Activated CD8-positive, alpha-beta T cell treated with anti-CD3 and anti-CD28 coated beads for 36 hours (primary cell): ENCODE data around the gene CCDC182. TPM values are rescaled to one million over a fixed set of nuclear protein-coding genes. Genes with fewer than 3 reads are reported as not detected.

ENCODE experiments used
- ATAC-seq: fragments of 200-7000 bp; cut with Tn5 transposase; one replicate; pipeline ENCODE4 v1.10.0; 2021; ENCODE audit warnings: mild to moderate bottlenecking, moderate library complexity
- CTCF ChIA-PET: fragments of 350-600 bp; sonication (Branson Sonifier 250); formaldehyde crosslinking; loops from one replicate; lab custom pipeline; 2021; ENCODE audit warnings: antibody characterized with exemption; lab: Charles Lee
- POLR2A ChIA-PET: fragments of 350-600 bp; sonication (Branson Sonifier 250); formaldehyde crosslinking; loops from one replicate; lab custom pipeline; 2021; ENCODE audit warnings: antibody characterized with exemption; lab: Charles Lee
- DNase-seq: peaks from one replicate; pipeline ENCODE4 v3.0.0-alpha.2; 2020
- H3K27ac Mint-ChIP-seq: one replicate; pipeline ENCODE4 v1.8.0; 2021; ENCODE audit warnings: mild to moderate bottlenecking, mixed read lengths
- H3K27me3 Mint-ChIP-seq: one replicate; pipeline ENCODE4 v1.8.0; 2021; ENCODE audit warnings: mixed read lengths
- H3K36me3 Mint-ChIP-seq: one replicate; pipeline ENCODE4 v1.8.0; 2021; ENCODE audit warnings: low read depth, mixed read lengths
- H3K4me1 Mint-ChIP-seq: one replicate; pipeline ENCODE4 v1.8.0; 2021; ENCODE audit warnings: low read depth, mixed read lengths
- H3K4me3 Mint-ChIP-seq: one replicate; pipeline ENCODE4 v1.8.0; 2021; ENCODE audit warnings: mild to moderate bottlenecking, moderate library complexity, mixed read lengths
- H3K9me3 Mint-ChIP-seq: one replicate; pipeline ENCODE4 v1.8.0; 2021; ENCODE audit warnings: mixed read lengths
- CTCF ChIP-seq: fragments of 200-600 bp; IDR thresholded peaks from one replicate; pipeline ENCODE4 v1.8.0; 2022; ENCODE audit warnings: antibody characterized with exemption, mild to moderate bottlenecking
- intact Hi-C: fragments of 100-400 bp; cut with micrococcal nuclease; formaldehyde crosslinking; loops from one replicate; pipeline ENCODE4 v1.10.0; 2022
- total RNA-seq, 2 experiments: library from RNA; stranded (reverse); gene quantifications; one replicate each; pipeline ENCODE4 v1.2.3, GENCODE V29; 2021

CCDC182 gene
- total RNA-seq = not detected

- H3K4me3 Mint-ChIP-seq = no peak within 1 kb of the TSS
- intact Hi-C loops = loop anchor here (5.0 to 10.0 kb wide), 3 partner anchors 140 to 610 kb away; no protein-coding TSS in a partner anchor
- DNase-seq = no peak
- no peak within 1 kb of the TSS for H3K27ac Mint-ChIP-seq
- H3K4me1 Mint-ChIP-seq = peaks cover 7% of the 10 kb centered on the region
- ATAC-seq = no peak
- ChIA-PET POLR2A (interaction anchor here (0.7 kb wide), 1 partner anchor 17 kb away, joined by 4 read pairs; no protein-coding TSS in a partner anchor), CTCF (interaction anchor here (0.6 to 3.3 kb wide), 6 partner anchors 21 to 518 kb away, joined by 3 to 35 read pairs (median 3); no protein-coding TSS in a partner anchor)
- TF ChIP-seq CTCF = no peak
- H3K9me3 Mint-ChIP-seq = no peaks in the 10 kb centered on the region
- H3K27me3 Mint-ChIP-seq = no peaks in the 10 kb centered on the region
- H3K36me3 Mint-ChIP-seq = no peaks in the 10 kb centered on the region
Observed at GRCh38 chr17:57745242-57745641, at the start of gene CCDC182. CCDC182 (minus strand) TSS chr17:57745299; CDS start chr17:57745272, 27 bp downstream.

- CTCF ChIA-PET = interaction anchor here (1.0 to 2.3 kb wide), 3 partner anchors 11 to 552 kb away, joined by 4 to 16 read pairs (median 5); no protein-coding TSS in a partner anchor
- no peaks in the 10 kb centered on the region for H3K36me3 Mint-ChIP-seq
- intact Hi-C loops = no loop called here
- H3K9me3 Mint-ChIP-seq = no peaks in the 10 kb centered on the region
- no peaks in the 10 kb centered on the region for H3K4me1 Mint-ChIP-seq
- H3K4me3 Mint-ChIP-seq = no peak overlapping the region
- no peak for ATAC-seq
- no peak overlapping the region for H3K27ac Mint-ChIP-seq
- no peak for TF ChIP-seq CTCF
- peaks cover 9% of the 10 kb centered on the region for H3K27me3 Mint-ChIP-seq
- DNase-seq = no peak
- POLR2A ChIA-PET = interaction anchor here (0.6 kb wide), 1 partner anchor 276 kb away, joined by 3 read pairs; no protein-coding TSS in a partner anchor
Observed at GRCh38 chr17:57794841-57795240, 49.7 kb upstream of the CCDC182 start.

GRCh38 chr17:57788725-57789124 lies 43.6 kb upstream of the CCDC182 start:
- Mint-ChIP-seq H3K4me3 (no peak overlapping the region), H3K27me3 (peaks cover 13% of the 10 kb centered on the region), H3K4me1 (no peaks in the 10 kb centered on the region), H3K36me3 (no peaks in the 10 kb centered on the region), H3K9me3 (no peaks in the 10 kb centered on the region), H3K27ac (no peak overlapping the region)
- TF ChIP-seq CTCF = no peak
- no peak for DNase-seq
- intact Hi-C loops = no loop called here
- ChIA-PET POLR2A (no interaction called here), CTCF (no interaction called here)
- no peak for ATAC-seq

- ChIA-PET CTCF (interaction anchor here (1.9 to 4.2 kb wide), 6 partner anchors 11 to 542 kb away, joined by 13 to 37 read pairs (median 17); no protein-coding TSS in a partner anchor), POLR2A (no interaction called here)
- intact Hi-C loops = no loop called here
Observed at GRCh38 chr17:57785022-57785421, 39.9 kb upstream of the CCDC182 start.

More at GRCh38 chr17:57785022-57785421, 39.9 kb upstream of the CCDC182 start:
- Mint-ChIP-seq H3K9me3 (no peaks in the 10 kb centered on the region), H3K36me3 (no peaks in the 10 kb centered on the region), H3K27ac (no peak overlapping the region), H3K4me1 (no peaks in the 10 kb centered on the region), H3K27me3 (peaks cover 14% of the 10 kb centered on the region), H3K4me3 (no peak overlapping the region)
- no peak for TF ChIP-seq CTCF
- ATAC-seq (no peak), DNase-seq (no peak)
